Measurements from ENCODE around the gene SUPT4H1.

SUPT4H1 gene

DNA sequence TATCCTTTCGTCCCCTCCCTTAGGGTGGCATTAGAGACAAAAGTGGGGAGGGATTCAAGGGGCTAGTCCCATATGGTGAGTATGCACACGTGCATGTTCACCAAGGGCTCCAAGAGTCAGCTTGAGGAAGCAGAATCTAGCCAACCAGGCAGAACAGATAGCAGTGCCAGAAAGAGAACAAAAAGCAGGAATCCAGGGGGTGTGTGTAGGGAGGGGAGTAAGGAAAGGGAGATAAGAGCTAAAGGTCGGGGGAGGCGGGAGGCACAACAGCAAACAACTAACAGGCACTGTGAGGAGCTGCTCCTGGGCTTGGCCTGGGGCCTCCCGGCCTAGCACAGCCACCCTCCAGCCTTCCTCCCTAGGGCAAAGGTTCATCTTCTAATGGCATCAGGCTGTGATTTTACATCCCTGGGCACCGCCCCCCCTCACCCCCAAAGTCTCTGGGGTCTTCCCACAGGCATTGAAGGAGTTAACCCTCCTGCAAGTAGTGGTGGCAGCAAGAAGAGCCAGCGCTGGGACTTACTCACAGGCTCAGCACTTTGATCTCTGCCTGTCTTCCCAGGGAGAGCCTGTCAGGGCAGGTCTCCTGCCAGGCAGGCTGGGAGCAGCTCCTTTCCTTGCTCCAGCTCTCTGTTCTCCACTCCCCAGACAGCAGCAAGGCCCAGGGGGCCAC, 12.4 kb upstream of the SUPT4H1 start:
- DNase-seq (ENCODE audit: low read depth) = no peak
- TF ChIP-seq, protein P1, sequence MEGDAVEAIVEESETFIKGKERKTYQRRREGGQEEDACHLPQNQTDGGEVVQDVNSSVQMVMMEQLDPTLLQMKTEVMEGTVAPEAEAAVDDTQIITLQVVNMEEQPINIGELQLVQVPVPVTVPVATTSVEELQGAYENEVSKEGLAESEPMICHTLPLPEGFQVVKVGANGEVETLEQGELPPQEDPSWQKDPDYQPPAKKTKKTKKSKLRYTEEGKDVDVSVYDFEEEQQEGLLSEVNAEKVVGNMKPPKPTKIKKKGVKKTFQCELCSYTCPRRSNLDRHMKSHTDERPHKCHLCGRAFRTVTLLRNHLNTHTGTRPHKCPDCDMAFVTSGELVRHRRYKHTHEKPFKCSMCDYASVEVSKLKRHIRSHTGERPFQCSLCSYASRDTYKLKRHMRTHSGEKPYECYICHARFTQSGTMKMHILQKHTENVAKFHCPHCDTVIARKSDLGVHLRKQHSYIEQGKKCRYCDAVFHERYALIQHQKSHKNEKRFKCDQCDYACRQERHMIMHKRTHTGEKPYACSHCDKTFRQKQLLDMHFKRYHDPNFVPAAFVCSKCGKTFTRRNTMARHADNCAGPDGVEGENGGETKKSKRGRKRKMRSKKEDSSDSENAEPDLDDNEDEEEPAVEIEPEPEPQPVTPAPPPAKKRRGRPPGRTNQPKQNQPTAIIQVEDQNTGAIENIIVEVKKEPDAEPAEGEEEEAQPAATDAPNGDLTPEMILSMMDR (IDR thresholded peaks at IDR 0.05; ENCODE audit: control insufficient read depth, insufficient read depth, low read depth, low read length, missing control alignments) = no peak
- H3K4me3 ChIP-seq (ENCODE audit: control insufficient read depth, low read depth, low read length) = no peak overlapping the region

DNA sequence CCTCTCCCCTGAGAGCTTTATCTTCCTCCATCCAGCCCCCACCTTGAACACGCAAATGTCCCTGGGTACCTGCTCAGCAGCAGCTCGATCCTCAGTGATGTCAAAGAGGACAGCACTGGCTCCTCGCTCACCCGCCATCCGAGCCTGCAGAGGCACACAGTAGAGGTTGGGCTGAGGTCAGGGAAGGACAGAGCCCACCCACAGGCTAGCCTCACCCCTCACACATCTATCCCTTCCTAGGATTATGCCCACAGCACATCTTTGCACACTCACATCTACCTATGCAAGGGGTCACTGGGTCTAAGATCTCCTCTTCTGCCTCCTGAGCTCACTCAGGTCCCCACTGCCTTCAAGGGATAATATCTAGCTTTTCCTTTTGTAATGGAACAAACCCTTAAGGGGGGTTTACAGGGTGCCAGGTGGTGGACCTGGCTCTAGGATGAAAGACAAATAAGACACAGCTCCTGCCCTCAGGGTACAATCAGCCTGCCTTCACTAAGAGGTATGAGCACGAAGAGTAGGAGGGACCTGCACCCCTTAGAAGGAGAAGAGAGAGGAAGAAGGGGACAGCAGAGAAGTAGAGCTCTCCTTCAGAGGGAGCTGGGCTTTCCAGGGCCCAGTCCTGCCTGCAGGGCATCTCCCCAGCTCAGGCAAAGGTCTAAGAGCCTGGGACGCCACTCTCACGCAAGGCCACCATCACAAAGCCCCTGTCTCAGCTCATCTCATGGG, 11.6 kb upstream of the SUPT4H1 start:
- DNase-seq (ENCODE audit: low read depth) = no peak
- TF ChIP-seq, protein P1 (IDR thresholded peaks at IDR 0.05; ENCODE audit: control insufficient read depth, insufficient read depth, low read depth, low read length, missing control alignments) = no peak
- no peak overlapping the region for H3K4me3 ChIP-seq (ENCODE audit: control insufficient read depth, low read depth, low read length)

DNA sequence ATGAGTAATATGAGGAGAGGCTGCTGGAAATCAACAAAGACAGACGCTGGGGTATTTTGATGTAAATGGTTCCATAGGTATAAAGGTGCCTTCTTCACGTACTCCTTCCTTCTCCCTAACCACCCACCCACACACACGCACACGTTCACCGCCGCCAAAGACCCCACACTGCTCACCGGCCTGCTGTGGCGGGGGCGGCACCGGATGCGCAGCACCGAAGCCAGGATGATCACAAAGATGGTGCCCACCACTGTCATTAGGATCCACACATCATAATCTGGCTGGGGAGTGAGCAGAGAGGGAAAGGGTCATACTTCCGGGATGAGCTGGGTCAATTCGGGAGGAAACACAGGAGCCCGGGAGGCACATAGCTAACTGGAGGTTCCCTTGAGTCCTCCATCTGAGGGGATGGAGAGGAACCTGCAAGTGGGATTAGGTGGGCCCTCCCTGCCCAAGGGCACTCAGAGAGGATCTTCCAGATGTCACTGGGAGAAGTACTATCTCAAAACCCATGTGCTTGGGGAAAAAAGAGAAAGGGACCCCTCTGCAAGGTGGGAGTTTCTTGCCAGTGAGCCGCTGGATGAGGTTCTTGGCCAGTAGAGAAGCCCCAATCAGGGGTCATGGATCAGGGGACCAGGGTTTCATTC, 10.5 kb upstream of the SUPT4H1 start:
- TF ChIP-seq, protein P1 (IDR thresholded peaks at IDR 0.05; ENCODE audit: control insufficient read depth, insufficient read depth, low read depth, low read length, missing control alignments) = no peak
- H3K4me3 ChIP-seq (ENCODE audit: control insufficient read depth, low read depth, low read length) = no peak overlapping the region

DNA sequence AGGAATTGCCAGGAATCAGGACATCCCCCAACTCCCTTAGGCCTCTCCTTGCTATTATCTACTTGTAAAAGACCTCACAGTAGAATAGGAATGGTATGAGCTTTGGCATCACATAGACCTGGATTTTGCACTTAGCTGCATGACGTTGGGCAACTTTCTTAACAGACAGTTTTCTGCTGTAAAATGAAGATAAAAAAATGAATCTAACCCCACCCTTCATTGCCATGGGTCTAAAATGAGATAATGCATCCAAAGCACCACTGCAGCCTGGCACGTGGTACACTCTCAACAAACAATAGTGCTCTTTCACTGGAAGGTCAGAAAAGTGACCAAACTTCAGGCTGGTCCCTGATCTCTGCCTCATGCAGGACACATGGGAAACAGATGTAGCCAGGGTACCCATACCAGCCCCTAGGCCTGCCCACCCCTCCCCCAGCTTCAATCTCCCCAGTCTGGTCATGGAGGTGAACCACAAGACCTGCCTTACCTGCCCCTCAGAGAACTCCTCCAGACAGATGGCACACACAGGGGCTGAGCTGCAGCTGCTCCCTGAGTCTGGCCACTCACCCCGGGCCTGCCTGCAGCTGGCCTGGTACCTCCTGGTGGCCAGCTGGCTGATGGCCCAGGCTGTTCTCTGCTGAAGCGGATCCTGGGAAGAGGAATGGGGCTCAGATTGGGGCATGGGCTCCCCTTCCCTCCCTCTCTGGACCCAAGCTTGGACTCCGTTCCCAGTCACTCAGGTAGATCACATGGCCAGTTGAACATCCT, 8.5 kb upstream of the SUPT4H1 start:
- no peak overlapping the region for H3K4me3 ChIP-seq (ENCODE audit: control insufficient read depth, low read depth, low read length)
- no peak for DNase-seq (ENCODE audit: low read depth)
- TF ChIP-seq, protein P1 (IDR thresholded peaks at IDR 0.05; ENCODE audit: control insufficient read depth, insufficient read depth, low read depth, low read length, missing control alignments) = no peak

More for the DNA sequence above, 10.5 kb upstream of the SUPT4H1 start:
- DNase-seq (ENCODE audit: low read depth) = no peak

DNA sequence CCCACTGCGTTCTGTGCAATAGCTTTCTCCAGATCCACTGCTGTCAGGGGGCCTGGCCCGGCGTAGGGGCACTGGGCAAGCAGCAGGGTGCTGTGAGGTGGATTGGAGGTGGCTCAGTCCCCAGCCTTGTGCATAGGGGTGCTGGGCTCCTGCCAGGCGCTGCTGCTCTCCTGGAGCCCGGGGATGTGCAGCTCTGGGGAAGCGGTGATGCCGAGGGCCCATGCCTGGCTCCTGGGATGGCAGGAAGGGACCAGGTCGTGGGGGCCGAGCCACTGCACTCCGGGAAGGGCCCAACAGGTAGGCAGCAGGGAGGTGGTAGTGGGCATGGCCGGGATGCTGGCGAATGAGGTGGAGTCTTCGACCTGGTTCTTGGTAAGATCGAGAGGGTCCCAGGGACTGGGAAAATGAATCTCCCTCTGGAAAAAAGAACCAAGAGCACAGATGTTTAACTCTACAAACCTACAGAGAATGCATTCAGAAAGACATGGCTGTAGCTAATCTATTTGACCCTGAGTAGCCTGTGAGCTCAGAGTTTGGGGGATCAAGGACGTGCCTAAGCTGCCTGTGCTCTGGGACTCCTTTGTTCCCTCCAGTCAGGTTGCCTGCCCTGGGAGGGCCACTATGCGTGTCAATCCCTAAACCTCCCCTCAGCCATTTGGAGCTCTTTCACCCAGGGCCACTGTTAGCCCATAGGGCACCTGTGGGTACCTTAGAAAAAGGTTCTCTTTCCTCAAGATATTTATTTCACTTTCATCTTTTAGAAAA, 6.6 kb upstream of the SUPT4H1 start:
- no peak overlapping the region for H3K4me3 ChIP-seq (ENCODE audit: control insufficient read depth, low read depth, low read length)
- TF ChIP-seq, protein P1 (IDR thresholded peaks at IDR 0.05; ENCODE audit: control insufficient read depth, insufficient read depth, low read depth, low read length, missing control alignments) = no peak
- DNase-seq (ENCODE audit: low read depth) = no peak
